Prostate gland (tissue), 2 donors: ENCODE data around the gene CLMP. TPM values are rescaled to one million over a fixed set of nuclear protein-coding genes. Genes with fewer than 3 reads are reported as not detected.
A peak's percentile ranks its signal among the peaks of the same experiment; 100 is the strongest.

Experiments used
- DNase-seq: peaks from one replicate; pipeline ENCODE4 v3.0.0-alpha.2; 2019; ENCODE audit warnings: low spot score
- H3K27ac ChIP-seq, 2 donors: fragments of 200-600 bp; sonication (generic); 2 replicates each; pipeline ENCODE4 v1.5.1; 2017 to 2019
- H3K27me3 ChIP-seq: fragments of 200-600 bp; sonication (generic); replicated peaks from 2 replicates; pipeline ENCODE4 v1.5.1; 2019; ENCODE audit not compliant: insufficient read depth
- H3K36me3 ChIP-seq, 2 donors: fragments of 200-600 bp; sonication (generic); 1 replicate in 1 of 2; 2 replicates in 1 of 2; pipeline versions ENCODE4 v1.5.1 to v1.8.1; 2017 to 2019
- H3K4me1 ChIP-seq: fragments of 200-600 bp; sonication (generic); replicated peaks from 2 replicates; pipeline ENCODE4 v1.5.1; 2019
- H3K4me3 ChIP-seq, 2 donors: fragments of 200-600 bp; sonication (generic); 2 replicates each; pipeline ENCODE4 v1.5.1; 2017 to 2019
- H3K9me3 ChIP-seq: fragments of 200-600 bp; sonication (generic); 2 replicates; pipeline ENCODE4 v1.5.1; 2017
- CTCF ChIP-seq, 4 experiments: fragments of 200-600 bp in 2 of 4; fragments of 450-650 bp in 2 of 4; sonication (generic) in 2 of 4; IDR thresholded peaks; 1 replicate in 3 of 4; 2 replicates in 1 of 4; pipeline ENCODE4 v1.5.1; 2016 to 2019; ENCODE audit warnings: antibody characterized with exemption in 4 of 4, mild to moderate bottlenecking in 2 of 4, moderate library complexity in 2 of 4
- POLR2A ChIP-seq: fragments of 450-650 bp; IDR thresholded peaks from one replicate; pipeline ENCODE4 v1.6.1; 2016; ENCODE audit warnings: antibody characterized with exemption, mild to moderate bottlenecking
- POLR2AphosphoS5 ChIP-seq: sonication (generic); formaldehyde crosslinking; IDR thresholded peaks from one replicate; pipeline ENCODE4 v1.6.1; 2017; ENCODE audit warnings: antibody characterized with exemption
- WGBS: methylation state at CpG from one replicate; pipeline ENCODE4 v1.1.5; 2018; 5-methylcytosine and 5-hydroxymethylcytosine counted together
- intact Hi-C: fragments of 100-400 bp; cut with DNase I; formaldehyde crosslinking; loops from one replicate; pipeline ENCODE4 v1.14.2; 2022
- total RNA-seq, 2 donors: library from RNA; depleted of rRNA; stranded (reverse); fragments of >200 nt; gene quantifications; one replicate each; pipeline ENCODE4 v1.1.0, GENCODE V29; 2016

Gene CLMP
- total RNA-seq, 2 donors from 2014 or later = 5.0 to 10.7 TPM

GRCh38 chr11:123104697-123105096, 90.4 kb downstream of the CLMP start:
- intact Hi-C loops = no loop called here
- WGBS = 100% methylated on average over 3 of the region's 3 CpGs
- H3K27ac ChIP-seq = no peak overlapping the region

GRCh38 chr11:123103326-123103980, 91.6 kb downstream of the CLMP start:
- intact Hi-C loops = no loop called here
- Histone ChIP-seq H3K9me3 (no peaks in the 10 kb centered on the region), H3K4me3 (no peak overlapping the region), H3K27ac (no peak overlapping the region), H3K4me1 (no peaks in the 10 kb centered on the region), H3K27me3 (no peaks in the 10 kb centered on the region), H3K36me3 (no peaks in the 10 kb centered on the region)
- TF ChIP-seq CTCF (IDR thresholded peaks at IDR 0.05) (peak in 3 of 4 experiments; percentile 30 to 46 (median 39)), POLR2A (no peak), POLR2AphosphoS5 (peak; percentile 31)
- DNase-seq = no peak
- WGBS = 55% methylated on average over 8 of the region's 8 CpGs

More at GRCh38 chr11:123104697-123105096, 90.4 kb downstream of the CLMP start:
- no peaks in the 10 kb centered on the region for H3K27me3 ChIP-seq
- H3K4me1 ChIP-seq = no peaks in the 10 kb centered on the region
- H3K4me3 ChIP-seq = no peak overlapping the region
- H3K36me3 ChIP-seq = no peaks in the 10 kb centered on the region
- no peak for DNase-seq
- no peaks in the 10 kb centered on the region for H3K9me3 ChIP-seq
- no peak for TF ChIP-seq POLR2AphosphoS5
- TF ChIP-seq POLR2A = no peak
- no peak for TF ChIP-seq CTCF (IDR thresholded peaks at IDR 0.05)

GRCh38 chr11:123100379-123101085, 94.5 kb downstream of the CLMP start:
- no peak overlapping the region for H3K27ac ChIP-seq
- intact Hi-C loops = no loop called here

GRCh38 chr11:123098990-123099389, 96.1 kb downstream of the CLMP start:
- Histone ChIP-seq H3K27me3 (no peaks in the 10 kb centered on the region), H3K9me3 (no peaks in the 10 kb centered on the region), H3K4me3 (no peak overlapping the region), H3K36me3 (no peaks in the 10 kb centered on the region), H3K27ac (no peak overlapping the region), H3K4me1 (no peaks in the 10 kb centered on the region)
- WGBS = 79% methylated on average over 3 of the region's 3 CpGs
- TF ChIP-seq POLR2A (no peak), CTCF (IDR thresholded peaks at IDR 0.05) (no peak), POLR2AphosphoS5 (no peak)
- no peak for DNase-seq
- intact Hi-C loops = no loop called here

More at GRCh38 chr11:123100379-123101085, 94.5 kb downstream of the CLMP start:
- TF ChIP-seq POLR2A = no peak
- no peak for TF ChIP-seq POLR2AphosphoS5
- TF ChIP-seq CTCF (IDR thresholded peaks at IDR 0.05) = no peak
- no peak for DNase-seq
- Histone ChIP-seq H3K4me1 (no peaks in the 10 kb centered on the region), H3K9me3 (no peaks in the 10 kb centered on the region), H3K27me3 (no peaks in the 10 kb centered on the region), H3K4me3 (no peak overlapping the region), H3K36me3 (no peaks in the 10 kb centered on the region)
- WGBS = 60% methylated on average over 7 of the region's 7 CpGs
